NCI-H1694 treated with DMSO at 0.1 percent for 48 hours (cell line): ENCODE measurements around the gene SYCP2.
A peak's percentile ranks its signal among the peaks of the same experiment; 100 is the strongest.
"Not testable (repeated sequence)": the region's sequence is repeated elsewhere in the genome, so short reads cannot be mapped to it uniquely, and the experiment has no call there.

ENCODE experiments used
- DNase-seq: peaks from one replicate; lab custom pipeline; 2025; lab: John Stamatoyannopoulos, UW

SYCP2 gene

DNA sequence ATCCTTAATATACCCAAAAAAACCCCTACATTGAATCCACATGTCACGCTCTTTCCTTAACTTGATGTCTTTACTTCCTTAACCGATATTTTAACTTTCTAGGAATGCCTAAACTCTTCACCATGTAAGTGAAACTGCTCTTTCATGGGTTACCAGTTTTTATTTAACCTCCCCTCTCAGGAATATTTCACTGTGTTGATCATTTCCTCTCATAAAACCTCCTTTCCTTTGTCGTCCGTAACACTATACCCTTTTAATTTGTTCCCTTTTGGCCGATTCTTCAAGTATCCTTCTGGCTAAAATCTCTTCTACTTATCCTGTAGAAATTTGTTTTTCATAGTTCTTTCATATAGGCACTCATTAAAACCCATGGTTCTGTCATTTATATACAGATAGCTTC is 24.6 kb downstream of the SYCP2 start:
- DNase-seq = no peak

DNA sequence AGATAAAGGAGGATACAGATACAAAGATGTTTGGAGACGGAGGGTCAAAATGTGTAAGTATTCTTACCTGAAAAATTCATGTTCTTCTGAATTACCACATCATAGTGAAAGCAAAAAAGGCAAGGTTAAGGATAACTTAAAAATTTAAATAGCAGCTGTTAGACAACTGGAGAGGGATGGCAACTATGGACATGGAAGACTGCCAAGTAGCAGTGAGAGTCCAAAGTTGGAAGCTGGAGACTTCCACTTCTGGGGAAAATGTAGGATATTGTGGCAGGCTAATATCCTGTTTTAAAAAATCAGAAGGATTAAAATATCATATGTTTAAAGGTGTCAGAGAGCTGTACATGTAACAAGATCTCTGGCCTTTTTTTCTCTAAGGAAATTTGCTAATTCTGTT is 29.8 kb downstream of the SYCP2 start:
- no peak for DNase-seq

GRCh38 chr20:59902470-59902869 is 31.0 kb downstream of the SYCP2 start:
- no peak for DNase-seq

DNA sequence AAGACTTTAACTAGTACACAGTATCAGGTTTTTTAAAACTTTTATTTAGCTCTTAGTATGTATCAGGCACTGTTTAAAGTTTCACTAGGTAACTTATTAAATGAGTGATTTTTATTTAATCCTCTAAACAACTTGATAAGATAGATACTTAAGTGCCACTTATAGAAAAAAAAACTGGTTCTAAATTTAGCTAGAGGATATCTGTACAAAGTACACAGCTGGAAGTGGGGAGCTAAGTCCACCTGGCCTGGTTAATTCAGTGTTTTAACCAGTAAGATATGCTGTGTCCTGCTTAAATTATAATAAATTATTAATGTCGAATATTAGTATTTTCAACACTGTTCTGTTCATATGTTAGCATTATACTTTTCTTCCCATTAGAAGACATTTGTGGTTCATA is 37.5 kb downstream of the SYCP2 start:
- no peak for DNase-seq

- DNase-seq = no peak
These were observed 41.9 kb downstream of the SYCP2 start for GRCh38 chr20:59891581-59891980.

GRCh38 chr20:59890035-59890434 is 43.4 kb downstream of the SYCP2 start:
- not testable (repeated sequence) for DNase-seq

DNA sequence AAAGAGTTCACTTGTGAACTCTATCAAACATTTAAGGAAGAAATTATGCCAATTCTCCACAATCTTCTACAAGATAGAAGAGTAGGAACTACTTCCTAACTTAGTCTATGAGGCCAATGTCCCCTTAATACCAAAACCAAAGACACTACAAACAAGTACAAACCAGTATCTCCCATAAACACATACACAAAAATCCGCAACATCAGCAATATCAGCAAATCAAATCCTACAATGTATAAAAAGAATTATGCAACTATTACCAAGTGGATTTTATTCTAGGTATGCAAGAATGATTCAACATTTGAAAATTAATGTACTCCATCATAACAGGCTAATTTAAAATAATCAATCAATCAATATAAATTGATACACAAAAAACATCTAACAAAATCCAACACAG is 45.4 kb downstream of the SYCP2 start:
- no peak for DNase-seq

GRCh38 chr20:59884494-59884893 is 48.9 kb downstream of the SYCP2 start:
- no peak for DNase-seq

- DNase-seq = no peak
These were observed 53.2 kb downstream of the SYCP2 start for GRCh38 chr20:59880198-59880597.

DNA sequence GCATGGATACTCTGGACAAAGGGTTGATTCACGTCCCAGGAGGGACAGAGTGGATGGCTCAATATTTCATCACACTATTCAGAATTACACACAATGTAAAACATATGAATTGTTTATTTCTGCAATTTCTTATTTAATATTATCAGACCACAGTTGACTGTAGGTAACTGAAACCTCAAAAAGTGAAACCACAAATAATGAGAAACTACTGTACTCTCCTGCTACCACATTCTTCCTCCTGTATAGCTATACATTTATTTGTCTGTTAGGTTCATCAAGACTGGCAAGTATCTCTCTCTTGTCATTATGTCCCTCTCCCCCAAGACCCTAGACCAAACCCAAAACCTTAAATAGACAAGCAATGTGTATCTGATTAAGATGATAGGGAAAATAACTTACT is 60.0 kb downstream of the SYCP2 start:
- no peak for DNase-seq

GRCh38 chr20:59871096-59871495 is 62.3 kb downstream of the SYCP2 start:
- DNase-seq = no peak

- no peak for DNase-seq
These were observed 67.1 kb downstream of the SYCP2 start for GRCh38 chr20:59866338-59866737.

DNA sequence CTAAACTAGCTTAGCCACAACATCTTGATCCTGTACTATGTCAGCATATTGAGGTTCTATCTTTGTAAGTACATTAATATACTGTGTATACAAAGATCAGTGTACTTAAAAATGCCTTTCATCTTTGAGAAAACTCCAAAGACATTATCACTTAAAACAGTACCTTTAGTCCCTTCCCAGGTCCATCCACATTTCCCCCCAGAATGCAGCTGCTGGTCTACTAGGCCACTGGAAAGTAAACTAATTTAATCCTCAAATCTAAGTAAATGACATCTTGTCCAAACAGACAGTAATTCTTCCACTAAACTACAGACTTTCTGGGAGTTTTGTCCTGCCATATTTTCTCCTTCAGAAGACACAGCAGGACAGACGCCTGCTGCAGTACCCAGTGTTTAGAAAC is 68.7 kb downstream of the SYCP2 start:
- DNase-seq = no peak

- DNase-seq = no peak
These were observed 70.4 kb downstream of the SYCP2 start for GRCh38 chr20:59863058-59863457.

GRCh38 chr20:59861401-59861800 is 72.0 kb downstream of the SYCP2 start:
- no peak for DNase-seq

DNA sequence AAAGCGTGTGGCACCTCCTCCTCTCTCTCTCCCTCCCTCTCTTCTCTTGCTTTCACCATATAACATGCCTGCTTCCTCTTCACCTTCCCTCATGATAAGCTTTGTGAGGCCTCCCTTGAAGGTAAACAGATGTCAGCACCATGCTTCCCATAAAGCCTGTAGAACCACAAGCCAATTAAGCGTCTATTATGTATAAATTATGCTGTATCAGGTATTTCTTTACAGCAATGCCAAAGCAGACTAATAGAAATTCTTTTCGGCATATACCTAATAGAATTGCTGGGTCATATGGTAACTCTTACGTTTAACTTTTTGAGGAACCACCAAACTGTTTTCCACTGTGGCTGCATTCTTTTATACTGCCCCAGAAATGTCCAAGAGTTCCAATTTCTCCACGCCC is 75.0 kb downstream of the SYCP2 start:
- DNase-seq = no peak

DNA sequence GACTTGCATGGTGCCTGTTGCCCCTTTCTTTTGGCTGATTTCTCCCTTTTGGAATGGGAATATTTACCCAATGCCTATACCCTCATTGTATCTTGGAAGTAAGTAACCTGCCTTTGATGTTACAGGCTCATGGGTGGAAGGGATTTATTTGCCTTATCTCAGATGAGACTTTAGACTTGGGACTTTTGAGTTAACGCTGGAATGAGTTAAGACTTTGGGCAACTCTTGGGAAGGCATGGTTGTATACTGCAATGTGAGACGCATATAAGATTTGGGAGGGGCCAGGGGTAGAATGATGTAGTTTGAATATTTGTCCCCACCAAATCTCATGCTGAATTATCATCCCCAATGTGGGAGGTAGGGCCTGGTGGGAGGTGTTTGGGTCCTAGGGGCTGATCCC is 75.5 kb downstream of the SYCP2 start:
- no peak for DNase-seq

- DNase-seq = not testable (repeated sequence)
These were observed 76.5 kb downstream of the SYCP2 start for GRCh38 chr20:59856941-59857340.

- not testable (repeated sequence) for DNase-seq
These were observed 76.9 kb downstream of the SYCP2 start for GRCh38 chr20:59856526-59856925.

- peak; percentile 7 for DNase-seq
These were observed 83.3 kb downstream of the SYCP2 start for GRCh38 chr20:59850018-59850641.

- DNase-seq = no peak
These were observed 85.3 kb downstream of the SYCP2 start for GRCh38 chr20:59848182-59848581.

- no peak for DNase-seq
These were observed 88.0 kb downstream of the SYCP2 start for GRCh38 chr20:59845472-59845871.

DNA sequence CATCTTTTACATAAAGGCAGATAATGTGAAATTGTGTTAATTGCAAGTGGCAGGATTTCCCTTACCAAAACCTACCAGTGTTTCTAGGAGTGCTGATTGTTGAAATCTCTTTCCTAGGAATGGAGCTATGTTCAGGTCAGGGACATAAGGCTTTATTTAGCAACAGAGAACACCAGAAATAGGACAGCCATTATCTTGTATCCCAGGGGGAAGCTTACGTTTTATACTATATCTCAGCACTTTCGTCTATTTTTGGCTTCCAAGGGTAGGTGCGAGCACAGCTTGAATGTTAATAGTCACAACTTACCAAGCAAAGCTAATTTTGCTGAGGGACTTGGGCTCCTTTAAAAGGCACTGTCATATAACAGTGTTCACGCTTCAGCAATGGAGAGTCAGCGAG is 94.0 kb downstream of the SYCP2 start:
- no peak for DNase-seq

DNA sequence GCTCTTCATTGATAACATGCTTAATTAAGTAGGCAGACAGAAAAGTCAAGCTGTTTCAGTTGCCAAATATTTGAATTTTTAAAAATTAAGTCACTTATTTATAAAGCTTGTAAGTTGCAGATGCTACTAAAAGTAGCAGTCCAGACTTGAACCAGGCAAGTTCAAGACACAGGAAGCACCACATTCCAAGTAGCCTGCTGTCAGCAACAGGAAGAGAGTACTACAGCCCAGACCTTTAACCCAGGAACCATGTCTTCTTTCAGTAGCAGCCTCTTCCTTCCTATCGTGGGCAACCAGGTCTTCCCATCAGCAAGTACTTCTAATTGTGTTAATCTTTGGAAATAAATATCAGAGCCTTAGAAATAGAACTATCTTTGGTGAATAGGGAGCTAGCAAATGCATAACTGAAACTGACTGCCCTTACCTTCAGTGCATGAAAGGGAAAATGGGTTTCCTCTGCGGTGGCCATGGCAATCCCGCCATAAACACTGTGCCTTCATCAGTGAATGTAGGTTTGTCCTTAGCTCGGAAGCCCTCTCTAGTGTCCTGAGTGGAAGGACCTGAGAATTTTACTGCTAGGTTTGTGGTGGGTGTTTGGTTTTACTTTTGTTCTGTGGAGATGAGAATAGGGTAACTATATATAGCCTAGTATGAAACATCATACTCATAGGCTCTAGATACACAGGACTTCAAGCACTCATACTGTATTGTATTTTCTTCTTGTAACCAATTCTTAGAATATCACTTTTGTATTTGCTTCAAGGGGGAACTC is 95.6 kb downstream of the SYCP2 start:
- DNase-seq = no peak
